ENCODE results near the gene CYSRT1. TPM values are rescaled to one million over a fixed set of nuclear protein-coding genes. Genes with fewer than 3 reads are reported as not detected.

Gene CYSRT1
- total RNA-seq, 3 donors from 2014 or later = not detected

GRCh38 chr9:137223078-137223970, 1.6 kb upstream of the CYSRT1 start:
- peak; percentile 85 for ATAC-seq
- Histone ChIP-seq H3K9me3 (no peaks in the 10 kb centered on the region), H3K36me3 (ENCODE audit: low read depth) (no peaks in the 10 kb centered on the region), H3K4me1 (ENCODE audit: low read depth) (peaks cover 39% of the 10 kb centered on the region), H3K4me3 (peak overlapping the region; percentile 42)
- peak; percentile 97 to 98 (median 97) for DNase-seq
- intact Hi-C loops (cut with DNase I, micrococcal nuclease) = no loop called here
- TF ChIP-seq, protein P1, sequence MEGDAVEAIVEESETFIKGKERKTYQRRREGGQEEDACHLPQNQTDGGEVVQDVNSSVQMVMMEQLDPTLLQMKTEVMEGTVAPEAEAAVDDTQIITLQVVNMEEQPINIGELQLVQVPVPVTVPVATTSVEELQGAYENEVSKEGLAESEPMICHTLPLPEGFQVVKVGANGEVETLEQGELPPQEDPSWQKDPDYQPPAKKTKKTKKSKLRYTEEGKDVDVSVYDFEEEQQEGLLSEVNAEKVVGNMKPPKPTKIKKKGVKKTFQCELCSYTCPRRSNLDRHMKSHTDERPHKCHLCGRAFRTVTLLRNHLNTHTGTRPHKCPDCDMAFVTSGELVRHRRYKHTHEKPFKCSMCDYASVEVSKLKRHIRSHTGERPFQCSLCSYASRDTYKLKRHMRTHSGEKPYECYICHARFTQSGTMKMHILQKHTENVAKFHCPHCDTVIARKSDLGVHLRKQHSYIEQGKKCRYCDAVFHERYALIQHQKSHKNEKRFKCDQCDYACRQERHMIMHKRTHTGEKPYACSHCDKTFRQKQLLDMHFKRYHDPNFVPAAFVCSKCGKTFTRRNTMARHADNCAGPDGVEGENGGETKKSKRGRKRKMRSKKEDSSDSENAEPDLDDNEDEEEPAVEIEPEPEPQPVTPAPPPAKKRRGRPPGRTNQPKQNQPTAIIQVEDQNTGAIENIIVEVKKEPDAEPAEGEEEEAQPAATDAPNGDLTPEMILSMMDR (IDR thresholded peaks at IDR 0.05) = no peak

GRCh38 chr9:137225699-137226331, 841 bp downstream of the CYSRT1 start:
- Histone ChIP-seq H3K9me3 (no peaks in the 10 kb centered on the region), H3K4me1 (ENCODE audit: low read depth) (peaks cover 42% of the 10 kb centered on the region), H3K4me3 (no peak overlapping the region), H3K36me3 (ENCODE audit: low read depth) (no peaks in the 10 kb centered on the region)
- intact Hi-C loops (cut with DNase I, micrococcal nuclease) = no loop called here
- TF ChIP-seq, protein P1 (IDR thresholded peaks at IDR 0.05) = no peak
- ATAC-seq = no peak
- no peak for DNase-seq

DNA sequence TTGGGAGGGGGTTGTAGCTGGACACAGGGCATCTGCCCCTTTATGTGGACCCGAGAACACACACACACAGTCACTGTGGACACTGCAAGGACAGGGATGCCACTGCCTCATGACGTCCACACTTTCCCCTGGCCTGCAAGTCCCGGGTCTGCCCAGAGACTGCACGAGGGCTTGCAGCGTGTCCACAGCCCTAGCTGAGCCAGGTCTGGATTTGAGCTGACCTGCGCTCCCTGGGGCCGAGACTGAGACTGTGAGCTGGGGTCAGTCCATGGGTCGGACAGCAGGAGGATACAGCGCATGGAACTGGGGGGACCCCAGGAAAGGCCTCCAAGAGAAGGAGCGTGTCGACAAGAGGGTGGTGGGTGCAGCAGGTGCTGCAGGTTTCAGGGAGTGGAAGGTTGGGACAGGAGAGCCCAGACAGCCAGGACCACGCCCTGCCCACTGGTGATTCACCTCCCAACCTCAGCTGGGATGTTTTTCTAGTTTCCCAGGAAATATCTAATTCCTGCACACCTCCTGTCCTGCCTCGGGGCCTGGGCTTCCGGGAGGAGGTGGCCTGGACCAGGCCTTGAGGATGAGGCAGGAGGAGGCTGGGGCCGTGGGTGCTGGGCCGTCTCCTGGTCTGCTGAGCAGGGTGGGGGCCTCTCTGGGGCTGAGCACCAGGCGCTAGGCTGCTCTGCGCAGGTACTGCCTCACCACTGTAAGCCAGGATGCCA, 1.5 kb downstream of the CYSRT1 start:
- Histone ChIP-seq H3K4me3 (no peak overlapping the region), H3K9me3 (no peaks in the 10 kb centered on the region), H3K4me1 (ENCODE audit: low read depth) (peaks cover 40% of the 10 kb centered on the region), H3K36me3 (ENCODE audit: low read depth) (no peaks in the 10 kb centered on the region)
- intact Hi-C loops (cut with DNase I, micrococcal nuclease) = no loop called here
- peak; percentile 0 for ATAC-seq
- no peak for DNase-seq
- TF ChIP-seq, protein P1 (IDR thresholded peaks at IDR 0.05) = no peak

- intact Hi-C loops (cut with DNase I, micrococcal nuclease) = no loop called here
- peaks cover 38% of the 10 kb centered on the region for H3K4me1 ChIP-seq (ENCODE audit: low read depth)
These were observed 2.3 kb downstream of the CYSRT1 start, which contains the start of gene RNF224 for GRCh38 chr9:137227054-137227852. Gene RNF224, plus strand, starts transcription at chr9:137227502. Its CDS starts 834 bp downstream, at chr9:137228336.

More at GRCh38 chr9:137227054-137227852, 2.3 kb downstream of the CYSRT1 start, which contains the start of gene RNF224:
- Histone ChIP-seq H3K9me3 (no peaks in the 10 kb centered on the region), H3K36me3 (ENCODE audit: low read depth) (no peaks in the 10 kb centered on the region), H3K4me3 (no peak within 1 kb of the TSS)
- DNase-seq (peak; percentile 85 to 91 (median 88)), ATAC-seq (peak; percentile 57)
- TF ChIP-seq, protein P1 (IDR thresholded peaks at IDR 0.05) = peak; percentile 74
